Measurements from ENCODE around the gene RNF113B.

RNF113B gene

GRCh38 chr13:98190889-98191444 is 13.9 kb upstream of the RNF113B start:
- Mint-ChIP-seq H3K9me3 (no peaks in the 10 kb centered on the region), H3K27ac (no peak overlapping the region), H3K27me3 (no peaks in the 10 kb centered on the region), H3K4me3 (no peak overlapping the region), H3K4me1 (no peaks in the 10 kb centered on the region)
- DNase-seq, result no peak
- ATAC-seq, result no peak

DNA sequence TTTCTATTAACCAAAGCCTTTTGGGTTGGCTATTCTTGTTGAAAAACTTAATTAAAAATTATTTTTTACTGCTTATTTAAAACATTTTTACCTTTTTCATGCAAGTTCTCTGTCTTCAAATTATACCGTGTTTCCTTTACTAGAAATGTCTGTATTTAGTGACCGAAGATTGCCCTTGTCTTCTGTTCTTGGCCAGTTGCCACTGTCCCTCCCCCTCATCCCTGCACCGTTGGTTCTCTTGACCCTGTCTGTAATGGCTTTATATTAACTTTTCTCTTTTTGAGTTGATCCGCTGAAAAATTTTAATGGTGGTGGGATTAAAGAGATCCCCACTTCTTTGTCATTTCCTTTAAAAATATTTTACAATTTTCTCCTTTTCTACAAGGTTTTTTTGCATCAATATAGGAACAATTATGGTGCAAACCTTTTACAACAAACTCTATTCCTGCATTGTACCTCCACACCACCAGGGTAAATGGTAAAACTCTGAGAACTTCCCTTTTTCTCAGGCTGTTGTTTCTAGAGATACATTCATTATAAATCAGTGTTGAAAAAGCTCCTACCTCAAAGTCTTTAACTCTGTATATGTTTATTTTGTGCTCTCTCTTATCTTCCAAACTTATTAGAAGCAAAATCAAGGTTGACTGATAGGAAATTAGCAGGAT is 12.9 kb upstream of the RNF113B start:
- Mint-ChIP-seq H3K27ac (no peak overlapping the region), H3K27me3 (no peaks in the 10 kb centered on the region), H3K9me3 (no peaks in the 10 kb centered on the region), H3K4me3 (no peak overlapping the region), H3K4me1 (no peaks in the 10 kb centered on the region)
- ATAC-seq (no peak), DNase-seq (no peak)

DNA sequence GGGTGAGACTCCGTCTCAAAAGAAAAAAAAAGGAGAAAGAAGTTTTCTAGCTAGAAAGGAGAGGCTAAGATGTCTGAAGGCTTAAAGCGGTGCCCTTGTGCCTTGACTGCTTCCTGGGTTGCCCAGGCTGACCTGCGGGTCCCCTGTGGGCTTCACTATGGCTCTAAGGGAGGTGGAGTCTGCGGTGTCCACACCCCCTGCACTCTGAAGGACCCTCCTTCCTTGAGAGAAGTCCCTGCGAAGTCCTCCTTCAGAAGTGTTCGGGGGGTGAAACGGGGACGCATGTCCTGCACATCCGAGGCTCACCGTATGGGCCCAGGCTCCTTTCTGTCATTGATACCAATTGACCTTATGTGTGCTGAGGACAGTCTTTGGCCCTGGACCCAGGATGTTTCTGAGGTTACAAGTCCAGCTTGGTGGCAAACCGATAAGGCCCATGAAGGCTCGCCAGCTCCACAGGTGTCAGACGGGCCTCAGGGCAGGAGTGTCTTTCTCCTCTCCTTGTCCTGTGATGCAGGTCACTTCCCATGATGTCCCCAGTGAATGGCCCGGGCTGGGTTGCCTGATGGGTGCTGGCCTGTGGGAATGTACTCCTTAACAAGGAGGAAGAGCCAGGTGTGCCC is 11.6 kb upstream of the RNF113B start:
- no peak for ATAC-seq
- H3K27ac Mint-ChIP-seq, result no peak overlapping the region
- H3K4me1 Mint-ChIP-seq, result no peaks in the 10 kb centered on the region
- no peaks in the 10 kb centered on the region for H3K9me3 Mint-ChIP-seq
- no peak overlapping the region for H3K4me3 Mint-ChIP-seq
- DNase-seq, result no peak
- no peaks in the 10 kb centered on the region for H3K27me3 Mint-ChIP-seq

GRCh38 chr13:98187965-98188261 is 10.8 kb upstream of the RNF113B start:
- Mint-ChIP-seq H3K27me3 (no peaks in the 10 kb centered on the region), H3K9me3 (no peaks in the 10 kb centered on the region), H3K4me1 (no peaks in the 10 kb centered on the region), H3K4me3 (no peak overlapping the region), H3K27ac (no peak overlapping the region)
- ATAC-seq, result no peak
- DNase-seq, result no peak

DNA sequence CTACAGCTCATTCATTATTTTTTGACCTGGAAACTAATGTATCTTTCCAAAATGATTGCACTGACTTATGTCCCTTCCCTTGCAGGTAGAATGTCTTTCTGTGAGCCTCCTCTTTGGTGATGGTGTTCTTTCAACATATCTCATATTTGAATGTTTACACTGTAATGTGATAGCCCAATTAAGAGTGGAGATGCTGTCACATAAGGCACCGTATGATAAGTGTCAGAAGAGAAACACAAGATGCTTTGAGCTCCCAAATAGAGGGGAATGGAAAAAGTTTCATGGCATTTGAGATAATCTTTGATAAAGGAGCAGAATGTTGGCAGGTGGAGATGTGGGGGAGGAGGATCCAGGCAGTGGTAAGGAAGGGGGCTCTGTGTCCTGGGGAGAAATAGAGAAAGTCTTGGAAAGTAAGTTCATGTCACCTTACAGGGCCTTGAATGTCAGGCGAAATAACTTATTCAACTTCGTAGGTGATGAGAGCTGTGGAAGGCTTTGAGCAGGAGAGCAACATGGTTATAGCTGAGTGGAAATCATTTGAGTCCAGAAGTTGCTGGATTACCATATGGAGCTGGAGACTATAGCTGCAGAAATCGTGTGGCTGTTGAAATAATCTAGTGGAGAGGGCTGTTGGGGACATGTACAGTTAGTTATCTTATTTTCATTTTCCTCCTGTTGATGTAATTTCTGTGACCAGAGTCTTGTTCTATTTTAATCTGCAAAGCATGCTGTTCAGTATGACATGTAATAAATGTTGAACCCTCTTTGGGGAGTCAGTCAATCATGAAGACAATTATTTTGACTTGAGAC is 10.3 kb upstream of the RNF113B start:
- no peak overlapping the region for H3K4me3 Mint-ChIP-seq
- H3K9me3 Mint-ChIP-seq, result no peaks in the 10 kb centered on the region
- ATAC-seq, result no peak
- H3K27me3 Mint-ChIP-seq, result no peaks in the 10 kb centered on the region
- DNase-seq, result no peak
- no peak overlapping the region for H3K27ac Mint-ChIP-seq
- no peaks in the 10 kb centered on the region for H3K4me1 Mint-ChIP-seq

GRCh38 chr13:98184792-98185191 is 7.7 kb upstream of the RNF113B start:
- Mint-ChIP-seq H3K4me3 (no peak overlapping the region), H3K27me3 (no peaks in the 10 kb centered on the region), H3K27ac (no peak overlapping the region), H3K4me1 (no peaks in the 10 kb centered on the region), H3K9me3 (no peaks in the 10 kb centered on the region)
- no peak for DNase-seq
- no peak for ATAC-seq

DNA sequence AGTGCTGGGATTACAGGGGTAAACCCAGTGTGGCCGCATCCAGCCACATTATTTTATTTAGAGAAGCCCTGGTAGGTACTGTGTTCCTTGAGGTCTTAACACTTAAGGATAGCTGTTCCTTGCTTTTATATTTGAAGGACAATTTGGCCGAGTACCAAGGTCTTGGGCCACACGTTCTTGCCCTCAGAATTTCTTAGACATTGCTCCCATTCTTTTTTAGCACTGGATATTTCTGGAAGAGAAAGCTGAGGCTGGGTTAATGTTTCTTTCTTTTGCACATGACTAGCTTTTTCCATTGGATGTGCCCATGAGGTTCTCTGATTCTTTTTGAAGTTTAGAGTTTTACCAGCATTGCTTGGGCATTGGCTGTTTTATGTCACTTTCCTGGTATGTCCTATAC is 5.5 kb upstream of the RNF113B start:
- Mint-ChIP-seq H3K4me1 (no peaks in the 10 kb centered on the region), H3K9me3 (peaks cover 0 to 4% of the 10 kb centered on the region in 2 donors), H3K27me3 (no peaks in the 10 kb centered on the region), H3K27ac (no peak overlapping the region), H3K4me3 (no peak overlapping the region)
- no peak for ATAC-seq
- no peak for DNase-seq

DNA sequence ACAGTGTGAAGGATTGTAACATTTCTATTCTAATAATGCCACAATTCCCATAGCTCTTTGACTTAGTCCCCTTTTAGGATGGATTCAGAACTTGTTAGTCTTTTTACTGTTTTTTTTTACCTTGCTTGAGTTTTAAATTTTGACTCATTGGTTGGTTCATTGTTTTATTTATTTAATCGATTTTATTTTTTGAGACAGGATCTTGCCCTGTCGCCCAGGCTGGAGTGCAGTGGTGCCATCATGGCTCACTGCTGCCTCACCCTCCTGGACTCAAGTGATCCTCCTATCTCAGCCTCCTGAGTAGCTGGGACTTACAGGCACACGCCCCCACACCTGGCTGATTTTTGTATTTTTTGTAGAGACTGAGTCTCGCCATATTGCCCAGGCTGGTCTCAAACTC is 5.1 kb upstream of the RNF113B start:
- ATAC-seq, result no peak
- H3K4me3 Mint-ChIP-seq, result no peak overlapping the region
- no peak for DNase-seq
- H3K27me3 Mint-ChIP-seq, result no peaks in the 10 kb centered on the region
- H3K4me1 Mint-ChIP-seq, result no peaks in the 10 kb centered on the region
- no peak overlapping the region for H3K27ac Mint-ChIP-seq
- H3K9me3 Mint-ChIP-seq, result peaks cover 0 to 5% of the 10 kb centered on the region in 2 donors

DNA sequence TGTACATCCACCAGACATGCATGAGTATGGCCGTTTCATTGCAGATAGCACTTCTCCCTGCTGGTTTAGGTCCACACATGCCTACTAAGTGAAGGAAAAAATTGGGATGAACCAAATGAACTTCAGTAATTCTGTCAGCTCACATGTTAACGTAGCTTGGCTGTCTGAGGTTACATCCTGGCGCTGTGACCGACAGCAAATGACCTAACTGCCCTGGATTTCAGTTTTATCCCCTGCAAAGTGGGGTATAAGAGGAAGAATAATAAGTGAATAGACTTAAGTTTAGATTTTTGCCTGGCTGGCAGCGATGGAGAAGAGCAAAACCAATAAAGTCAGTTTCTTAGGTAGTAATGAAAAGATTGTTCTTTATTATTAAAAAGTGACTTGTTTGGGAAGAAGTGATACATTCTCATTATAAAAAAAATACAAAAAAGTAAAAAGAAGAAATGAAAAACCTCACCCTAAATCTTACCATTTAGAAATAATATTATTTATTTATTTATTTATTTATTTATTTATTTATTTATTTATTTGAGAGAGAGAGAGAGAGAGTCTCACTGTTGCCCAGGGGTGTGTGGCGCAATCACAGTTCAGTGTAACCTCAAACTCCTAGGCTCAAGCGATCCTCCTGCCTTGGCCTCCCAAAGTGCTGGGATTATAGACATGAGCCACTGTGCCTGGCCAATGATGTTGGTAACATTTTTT is 4.2 kb upstream of the RNF113B start:
- ATAC-seq (no peak), DNase-seq (no peak)
- Mint-ChIP-seq H3K9me3 (peaks cover 0 to 5% of the 10 kb centered on the region in 2 donors), H3K27ac (no peak overlapping the region), H3K27me3 (no peaks in the 10 kb centered on the region), H3K4me3 (no peak overlapping the region), H3K4me1 (no peaks in the 10 kb centered on the region)

DNA sequence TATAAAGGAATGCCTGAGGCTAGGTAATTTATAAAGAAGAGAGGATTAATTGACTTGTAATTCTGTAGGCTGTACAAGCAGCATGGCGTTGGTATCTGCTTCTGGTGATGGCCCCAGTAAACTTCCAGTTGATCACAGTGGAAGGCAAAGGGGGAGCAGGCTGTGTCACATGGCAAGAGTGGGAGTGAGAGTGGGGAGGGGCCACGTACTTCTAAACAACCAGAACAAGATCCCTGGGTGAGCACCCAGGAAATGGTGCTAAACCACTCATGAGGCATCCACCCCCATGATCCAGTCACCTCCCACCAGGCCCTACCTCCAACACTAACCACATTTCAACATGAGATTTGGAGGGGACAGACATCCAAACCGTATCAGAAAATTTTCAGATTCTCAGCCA is 3.0 kb upstream of the RNF113B start:
- DNase-seq (no peak), ATAC-seq (no peak)
- Mint-ChIP-seq H3K9me3 (peaks cover 0 to 5% of the 10 kb centered on the region in 2 donors), H3K27ac (no peak overlapping the region), H3K4me3 (no peak overlapping the region), H3K27me3 (no peaks in the 10 kb centered on the region), H3K4me1 (no peaks in the 10 kb centered on the region)

DNA sequence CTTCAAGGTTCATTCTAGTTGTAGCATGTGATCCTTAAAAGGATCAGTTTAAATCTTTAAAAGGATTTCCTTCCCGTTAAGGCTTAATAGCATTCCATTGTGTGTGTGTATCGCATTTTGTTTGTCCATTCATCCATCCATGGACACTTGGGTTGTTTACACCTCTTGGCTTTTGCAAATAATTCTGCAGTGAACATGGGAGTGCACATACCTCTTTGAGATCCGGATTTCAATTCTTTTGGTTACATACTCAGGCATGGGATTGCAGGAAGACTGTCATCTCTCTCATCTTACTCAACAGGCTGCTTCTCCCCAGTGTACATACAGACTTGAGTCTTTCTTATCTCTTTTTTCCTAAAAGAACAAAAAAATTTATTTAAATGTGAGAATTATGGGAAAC is 1.2 kb downstream of the RNF113B start:
- peaks cover 23% of the 10 kb centered on the region for H3K27me3 Mint-ChIP-seq

DNA sequence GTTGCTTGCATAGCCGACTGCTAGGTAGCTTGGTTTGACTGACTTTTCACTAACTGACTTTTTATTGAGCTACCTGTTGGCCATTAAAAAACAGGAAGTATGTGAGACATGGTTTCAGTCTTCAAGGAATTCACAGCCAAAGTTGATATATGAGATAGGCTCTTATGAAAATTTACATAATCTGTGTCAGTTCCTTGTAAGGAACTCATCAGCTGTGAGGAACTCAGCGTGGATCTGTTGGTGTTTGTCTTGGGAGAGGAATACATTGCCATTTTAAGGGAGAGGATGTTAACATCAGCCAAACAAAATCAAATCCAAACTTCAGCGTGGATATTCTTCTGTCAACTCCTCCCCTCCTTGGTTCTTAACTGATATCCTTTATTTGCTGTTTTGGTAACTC is 2.0 kb downstream of the RNF113B start:
- H3K4me3 Mint-ChIP-seq, result no peak overlapping the region
- no peak for DNase-seq
- H3K9me3 Mint-ChIP-seq, result peaks cover 0 to 5% of the 10 kb centered on the region in 2 donors
- no peak overlapping the region for H3K27ac Mint-ChIP-seq
- H3K27me3 Mint-ChIP-seq, result peaks cover 23% of the 10 kb centered on the region
- no peaks in the 10 kb centered on the region for H3K4me1 Mint-ChIP-seq
- ATAC-seq, result no peak

More for the DNA sequence above, 1.2 kb downstream of the RNF113B start:
- Mint-ChIP-seq H3K4me1 (no peaks in the 10 kb centered on the region), H3K27ac (peak overlapping the region in 1 of 2 donors; percentile 33), H3K9me3 (peaks cover 0 to 5% of the 10 kb centered on the region in 2 donors), H3K4me3 (no peak overlapping the region)
- DNase-seq (no peak), ATAC-seq (no peak)

DNA sequence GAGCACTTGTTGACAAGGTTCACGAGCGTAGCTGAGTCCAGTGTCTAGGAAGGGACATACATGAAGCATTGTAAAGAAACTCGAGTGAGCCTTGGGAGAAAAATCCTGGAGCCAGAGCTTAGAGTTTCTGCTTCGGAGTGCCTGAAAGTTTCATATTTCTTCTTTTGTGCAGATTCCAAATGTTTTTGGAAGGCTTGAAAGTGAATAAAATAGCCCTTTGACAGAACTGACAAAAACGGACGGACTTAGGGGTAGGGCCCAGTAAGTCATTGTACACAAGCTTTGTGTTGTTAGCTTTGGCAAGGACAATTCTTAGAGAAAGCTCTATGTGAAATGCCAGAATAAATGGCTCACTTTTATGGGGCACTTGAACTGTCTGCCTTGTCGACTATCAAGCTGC is 2.8 kb downstream of the RNF113B start:
- Mint-ChIP-seq H3K27ac (no peak overlapping the region), H3K27me3 (peaks cover 23% of the 10 kb centered on the region), H3K9me3 (peaks cover 0 to 5% of the 10 kb centered on the region in 2 donors), H3K4me1 (no peaks in the 10 kb centered on the region), H3K4me3 (no peak overlapping the region)
- no peak for DNase-seq
- no peak for ATAC-seq

DNA sequence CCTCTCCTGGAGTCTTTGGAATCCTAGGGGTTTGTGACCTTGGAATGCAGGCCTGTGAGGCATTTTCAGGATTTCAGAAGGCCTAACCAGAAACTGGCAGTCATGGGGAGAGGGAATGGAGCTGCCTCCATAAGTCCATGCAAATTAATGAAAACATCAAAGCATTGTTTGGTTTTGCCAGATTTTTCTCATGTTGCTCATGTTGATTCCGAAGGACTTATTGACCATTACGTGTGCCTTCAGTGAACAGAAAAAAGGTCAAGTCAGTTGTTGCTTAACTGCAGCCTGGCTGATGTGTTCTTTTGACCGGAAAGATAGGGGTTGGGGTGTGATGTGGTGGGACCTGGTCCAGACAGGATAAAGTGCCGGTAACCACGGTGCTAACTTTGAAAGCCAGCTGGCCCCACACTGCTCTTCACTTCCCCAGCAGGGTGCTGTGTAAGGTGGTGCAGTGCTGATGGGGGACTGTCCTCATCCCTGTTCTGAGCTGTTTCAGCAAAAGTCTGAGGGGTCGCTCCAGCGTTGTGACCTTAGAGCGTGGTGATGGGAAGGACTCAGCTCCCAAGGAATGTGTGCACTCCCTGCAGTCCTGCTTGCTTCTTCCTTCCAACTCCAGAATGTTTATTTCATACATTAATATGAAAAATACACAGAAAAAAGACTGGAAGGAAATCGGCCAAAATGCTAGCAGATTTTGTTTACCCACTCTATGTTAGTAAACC is 3.5 kb downstream of the RNF113B start:
- H3K27ac Mint-ChIP-seq, result no peak overlapping the region
- H3K4me1 Mint-ChIP-seq, result no peaks in the 10 kb centered on the region
- no peak overlapping the region for H3K4me3 Mint-ChIP-seq
- ATAC-seq, result no peak
- peaks cover 0 to 5% of the 10 kb centered on the region in 2 donors for H3K9me3 Mint-ChIP-seq
- no peak for DNase-seq
- H3K27me3 Mint-ChIP-seq, result peaks cover 27% of the 10 kb centered on the region

Data from stimulated activated naive CD8-positive, alpha-beta T cell treated with anti-CD3 and anti-CD28 coated beads, Interleukin-15, amount 100 ng/mL, for 72 hours (primary cell).